HUDEP-2 (cell line): ENCODE measurements around the gene RBM20.
A peak's percentile ranks its signal among the peaks of the same experiment; 100 is the strongest.

Experiments used
- DNase-seq, 76 experiments: peaks; one replicate each; lab custom pipeline; 2025; ENCODE audit not compliant: unreplicated experiment in 76 of 76; lab: John Stamatoyannopoulos, UW

The RBM20 gene

DNA sequence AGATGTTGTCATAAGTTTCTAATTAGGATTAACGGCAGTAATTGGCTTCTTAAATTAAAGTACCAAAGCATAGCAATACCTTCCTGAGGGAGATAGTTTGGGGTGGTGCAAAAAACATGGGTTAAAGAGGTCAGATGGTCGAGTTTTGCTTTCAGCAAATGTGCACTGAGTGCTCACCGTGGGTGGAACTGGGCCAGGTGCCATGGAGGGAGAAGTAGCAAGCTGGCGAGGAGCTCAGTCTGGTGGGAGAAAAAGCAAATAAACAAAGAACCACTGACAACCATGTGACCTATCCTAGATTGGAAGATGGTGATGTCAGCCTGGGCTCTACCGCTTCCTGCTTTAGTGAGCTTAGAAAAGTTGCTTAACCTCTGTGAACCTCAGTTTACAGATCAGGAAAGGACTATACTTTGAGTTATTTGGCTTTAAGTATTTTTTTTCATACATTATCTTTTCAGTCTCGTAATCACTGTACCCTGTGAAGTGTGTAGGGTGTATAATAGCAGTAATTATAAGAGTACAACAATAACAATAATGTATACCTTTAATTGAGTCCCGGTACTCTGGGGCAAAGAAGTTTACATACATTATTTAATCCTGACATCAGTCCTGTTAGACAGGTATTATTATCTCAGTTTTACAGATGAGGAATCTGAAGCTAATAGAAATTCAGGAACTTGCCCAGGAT lies 158.6 kb downstream of the RBM20 start:
- DNase-seq: peak in 35 of 76 experiments; percentile 5 to 61 (median 24)

- no peak for DNase-seq
Measured at GRCh38 chr10:110803239-110803749, 159.2 kb downstream of the RBM20 start.

- peak in 28 of 76 experiments; percentile 6 to 46 (median 25) for DNase-seq
Measured at GRCh38 chr10:110803830-110804338, 159.7 kb downstream of the RBM20 start.

GRCh38 chr10:110804376-110804775 lies 160.2 kb downstream of the RBM20 start:
- DNase-seq: no peak

GRCh38 chr10:110805292-110805691 lies 161.2 kb downstream of the RBM20 start:
- no peak for DNase-seq

DNA sequence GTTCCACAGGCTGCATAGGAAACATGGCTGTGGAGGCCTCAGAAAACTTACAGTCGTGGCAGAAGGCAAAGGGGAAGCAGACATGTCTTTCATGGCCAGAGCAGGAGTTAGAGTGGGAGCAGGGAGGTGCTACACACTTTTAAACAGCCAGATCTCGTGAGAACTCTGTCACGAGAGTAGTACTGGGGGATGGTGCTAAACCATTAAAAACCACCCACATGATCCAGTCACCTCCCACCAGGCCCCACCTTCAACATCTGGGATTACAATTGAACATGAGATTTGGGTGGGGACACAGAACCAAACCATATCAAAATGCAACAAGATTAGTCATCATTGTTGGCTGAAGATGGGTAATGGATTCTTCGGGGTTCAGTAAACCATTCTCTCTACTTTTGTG lies 162.2 kb downstream of the RBM20 start:
- peak in 4 of 76 experiments; percentile 10 to 44 (median 13) for DNase-seq

- DNase-seq: no peak
Measured at GRCh38 chr10:110808123-110808522, 164.0 kb downstream of the RBM20 start.

- no peak for DNase-seq
Measured at GRCh38 chr10:110808615-110809014, 164.5 kb downstream of the RBM20 start.

DNA sequence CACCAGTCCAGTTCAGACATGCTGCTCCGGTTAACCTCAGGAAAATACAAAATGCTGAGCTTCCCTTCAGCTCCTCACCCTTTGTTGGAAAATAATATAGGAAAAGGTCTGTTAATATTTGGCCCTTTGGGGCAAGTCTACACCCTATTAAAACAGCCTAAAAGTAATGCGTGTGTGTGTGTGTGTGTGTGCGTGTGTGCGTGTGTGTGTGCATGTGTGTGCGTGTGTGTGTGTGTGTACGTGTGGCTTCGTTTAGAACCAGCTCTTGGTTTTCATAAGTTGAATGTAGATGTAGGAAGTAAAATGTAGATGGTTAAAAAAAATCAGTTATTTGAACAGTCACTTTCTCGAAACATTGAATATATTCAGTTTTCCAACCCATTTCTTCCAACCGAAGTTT lies 166.5 kb downstream of the RBM20 start:
- DNase-seq: no peak

GRCh38 chr10:110811791-110812581 lies 167.8 kb downstream of the RBM20 start:
- no peak for DNase-seq

GRCh38 chr10:110812583-110812982 lies 168.4 kb downstream of the RBM20 start:
- no peak for DNase-seq

DNA sequence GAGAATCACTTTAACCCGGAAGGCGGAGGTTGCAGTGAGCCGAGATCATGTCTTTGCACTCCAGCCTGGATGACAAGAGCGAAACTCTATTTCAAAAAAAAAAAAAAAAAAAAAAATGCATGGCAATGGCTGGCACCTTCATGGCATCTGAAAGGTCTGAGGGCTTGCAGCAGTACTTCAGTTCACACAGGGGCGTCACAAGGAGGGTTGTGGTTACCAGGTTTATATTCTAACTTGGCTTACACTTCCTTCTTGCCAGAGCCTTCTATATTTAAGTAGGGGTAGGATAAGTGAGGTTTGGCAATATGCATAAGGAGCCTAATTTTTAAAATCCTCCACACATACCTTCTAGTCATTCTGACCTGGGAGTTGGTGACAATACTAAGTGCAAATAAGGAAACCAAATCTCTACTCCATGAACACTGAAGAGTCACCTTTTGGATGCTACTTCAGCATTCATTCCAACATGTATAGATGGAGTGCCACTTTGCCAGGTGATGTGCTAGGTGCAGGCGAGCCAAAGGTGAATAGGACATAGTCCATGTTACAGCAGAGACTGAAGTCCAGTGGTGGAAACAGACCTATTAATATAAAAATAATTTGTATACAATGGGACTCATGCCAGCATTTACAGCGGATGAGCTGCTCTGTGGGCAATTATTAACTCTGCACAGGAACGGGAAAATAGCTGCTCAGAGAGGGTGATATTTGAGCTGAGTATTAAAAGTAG lies 169.8 kb downstream of the RBM20 start:
- no peak for DNase-seq

GRCh38 chr10:110815354-110816004 lies 171.3 kb downstream of the RBM20 start:
- DNase-seq: no peak

DNA sequence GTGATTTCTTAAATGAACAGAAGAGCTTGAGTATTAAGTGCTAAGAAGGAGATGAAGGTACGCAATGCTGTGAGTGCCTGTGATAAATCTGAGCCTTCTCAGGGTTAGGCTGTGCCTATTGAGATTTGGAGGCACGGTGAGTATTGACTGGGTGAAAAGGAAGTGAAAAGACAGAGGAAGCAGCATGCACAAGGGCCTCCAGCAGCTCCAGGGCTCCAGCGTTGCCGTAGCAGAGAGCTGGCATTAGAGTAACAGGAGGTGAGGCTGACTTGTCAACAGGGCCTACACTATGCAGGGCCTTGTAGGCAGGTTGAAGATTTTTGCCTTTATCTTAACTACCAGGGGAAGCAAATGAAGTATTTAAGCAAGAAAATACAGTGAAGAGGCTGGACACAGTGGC lies 173.5 kb downstream of the RBM20 start:
- no peak for DNase-seq

- DNase-seq: no peak
Measured at GRCh38 chr10:110818311-110819256, 174.4 kb downstream of the RBM20 start.

- DNase-seq: no peak
Measured at GRCh38 chr10:110820321-110820814, 176.2 kb downstream of the RBM20 start.

- no peak for DNase-seq
Measured at GRCh38 chr10:110821508-110821907, 177.4 kb downstream of the RBM20 start.

DNA sequence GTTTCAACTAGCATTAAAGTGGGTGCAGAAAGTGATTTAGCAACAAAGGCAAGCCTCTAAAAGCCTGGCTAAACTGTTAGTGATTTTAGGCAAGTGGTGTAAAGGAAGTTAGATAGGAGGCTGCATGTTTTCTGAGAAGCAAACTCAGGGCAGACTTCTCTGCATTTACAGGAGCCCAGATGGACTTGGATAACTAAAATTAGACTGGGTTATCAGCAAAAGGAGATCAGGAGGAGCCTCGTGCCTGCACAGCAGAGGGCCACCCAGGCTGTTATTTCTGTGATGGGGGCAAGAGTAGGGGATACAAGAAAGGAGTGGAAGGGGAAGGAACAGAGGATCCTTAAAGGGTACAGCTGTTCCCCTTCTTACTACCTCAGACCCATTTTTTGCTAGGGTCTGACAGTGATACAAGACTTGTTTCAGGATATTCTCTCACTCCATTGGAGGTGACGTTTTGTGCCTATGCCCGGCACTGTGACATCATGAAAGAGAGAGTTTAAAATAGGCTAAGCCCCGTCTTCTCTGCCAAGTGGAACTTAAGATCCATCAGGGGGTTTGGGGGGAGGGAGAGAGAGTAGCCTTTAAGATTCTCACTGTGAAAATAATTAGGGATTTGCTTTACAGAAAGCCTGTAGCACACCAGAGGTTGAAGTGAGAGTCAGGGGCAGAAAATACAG lies 178.0 kb downstream of the RBM20 start:
- peak in 18 of 76 experiments; percentile 6 to 44 (median 21) for DNase-seq
